ENCODE results near the gene PATE3. TPM values are rescaled to one million over a fixed set of nuclear protein-coding genes. Genes with fewer than 3 reads are reported as not detected.

Gene PATE3
- total RNA-seq, 1 experiment from 2014 or later: not detected

- CTCF ChIA-PET: no interaction called here
- no TSS peak for BruUV-seq (replicated peaks)
- POLR2A ChIA-PET: no interaction called here
- DNase-seq (ENCODE audit: unreplicated experiment): no peak
- H3K4me3 Mint-ChIP-seq (ENCODE audit: unreplicated experiment): no peak overlapping the region
- H3K27me3 Mint-ChIP-seq (ENCODE audit: insufficient read depth, unreplicated experiment): peaks cover 27% of the 10 kb centered on the region
- no peaks in the 10 kb centered on the region for H3K9me3 Mint-ChIP-seq (ENCODE audit: unreplicated experiment)
- H3K27ac Mint-ChIP-seq (ENCODE audit: low read depth, unreplicated experiment): no peak overlapping the region
- no peaks in the 10 kb centered on the region for H3K4me1 Mint-ChIP-seq (ENCODE audit: insufficient read depth, unreplicated experiment)
- no peaks in the 10 kb centered on the region for H3K36me3 Mint-ChIP-seq (ENCODE audit: insufficient read depth, unreplicated experiment)
- intact Hi-C loops (cut with micrococcal nuclease): no loop called here
- no peak for TF ChIP-seq CTCF (IDR thresholded peaks at IDR 0.05; ENCODE audit: unreplicated experiment)
Measured at GRCh38 chr11:125766251-125766650, 21.7 kb upstream of the PATE3 start.

DNA sequence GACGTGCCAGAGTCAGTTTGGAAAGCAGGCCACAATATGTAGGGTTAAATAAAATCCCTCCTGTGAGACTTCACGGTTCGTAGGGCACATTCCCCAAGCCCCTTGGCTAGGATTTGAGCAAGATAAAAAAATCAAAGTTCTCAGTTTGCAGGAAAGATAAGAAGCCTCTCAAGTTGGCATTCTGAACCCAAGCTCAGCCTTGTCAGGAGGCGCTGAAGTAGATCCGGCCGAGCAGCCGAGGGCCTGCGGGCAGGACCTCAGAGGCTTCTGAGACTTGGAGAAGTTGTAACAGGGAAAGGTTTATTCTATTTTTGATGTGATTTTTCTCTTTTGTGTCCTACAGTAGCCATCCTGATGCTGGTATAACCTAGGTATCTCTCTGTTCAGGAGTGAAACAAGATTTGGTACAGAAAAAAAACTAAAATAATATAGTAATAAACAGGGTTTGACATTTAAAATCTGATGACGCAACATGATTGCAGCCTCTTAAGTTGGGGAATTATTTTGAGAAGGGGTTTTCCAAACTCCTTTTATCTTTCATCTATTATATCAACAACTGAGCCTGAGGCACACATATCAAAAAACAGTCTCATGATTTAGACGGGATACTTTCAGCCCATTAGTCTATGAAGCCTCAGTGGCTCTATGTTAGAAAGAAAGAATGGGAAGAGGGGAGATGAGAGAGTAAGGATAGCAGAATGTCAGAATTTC lies 19.4 kb upstream of the PATE3 start:
- Mint-ChIP-seq H3K4me3 (ENCODE audit: unreplicated experiment) (no peak overlapping the region), H3K9me3 (ENCODE audit: unreplicated experiment) (no peaks in the 10 kb centered on the region), H3K4me1 (ENCODE audit: insufficient read depth, unreplicated experiment) (peaks cover 6% of the 10 kb centered on the region), H3K27ac (ENCODE audit: low read depth, unreplicated experiment) (no peak overlapping the region), H3K27me3 (ENCODE audit: insufficient read depth, unreplicated experiment) (peaks cover 27% of the 10 kb centered on the region), H3K36me3 (ENCODE audit: insufficient read depth, unreplicated experiment) (no peaks in the 10 kb centered on the region)
- intact Hi-C loops (cut with micrococcal nuclease): no loop called here
- CTCF ChIA-PET: no interaction called here
- POLR2A ChIA-PET: no interaction called here
- DNase-seq (ENCODE audit: unreplicated experiment): no peak
- BruUV-seq (replicated peaks): no TSS peak
- TF ChIP-seq CTCF (IDR thresholded peaks at IDR 0.05; ENCODE audit: unreplicated experiment): no peak

DNA sequence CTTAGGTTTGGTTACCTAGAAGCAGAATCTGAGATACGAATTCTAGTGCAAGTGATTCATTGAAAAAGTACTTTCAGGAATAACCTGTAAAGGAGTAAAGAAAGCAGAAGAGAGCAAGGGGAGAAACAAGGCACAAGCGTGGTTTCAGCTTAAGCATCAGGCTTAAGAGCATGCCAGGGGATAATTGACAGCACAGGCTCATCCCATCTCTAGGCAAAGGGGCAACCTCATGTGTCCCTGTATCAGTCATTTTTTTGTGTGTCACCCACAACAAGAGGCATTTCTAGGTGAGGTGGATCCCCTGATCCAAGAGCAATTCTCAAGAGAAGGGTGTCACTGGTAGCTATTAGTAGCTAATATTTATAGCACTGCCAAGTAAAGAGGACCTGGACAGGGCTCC lies 17.3 kb upstream of the PATE3 start:
- no peak overlapping the region for H3K27ac Mint-ChIP-seq (ENCODE audit: low read depth, unreplicated experiment)
- no peak for DNase-seq (ENCODE audit: unreplicated experiment)
- CTCF ChIA-PET: interaction anchor here (0.6 kb wide), 1 partner anchor 1790 kb away, joined by 3 read pairs; no protein-coding TSS in a partner anchor
- H3K4me1 Mint-ChIP-seq (ENCODE audit: insufficient read depth, unreplicated experiment): peaks cover 6% of the 10 kb centered on the region
- peaks cover 27% of the 10 kb centered on the region for H3K27me3 Mint-ChIP-seq (ENCODE audit: insufficient read depth, unreplicated experiment)
- BruUV-seq (replicated peaks): no TSS peak
- intact Hi-C loops (cut with micrococcal nuclease): no loop called here
- H3K36me3 Mint-ChIP-seq (ENCODE audit: insufficient read depth, unreplicated experiment): no peaks in the 10 kb centered on the region
- POLR2A ChIA-PET: no interaction called here
- no peak overlapping the region for H3K4me3 Mint-ChIP-seq (ENCODE audit: unreplicated experiment)
- TF ChIP-seq CTCF (IDR thresholded peaks at IDR 0.05; ENCODE audit: unreplicated experiment): no peak
- H3K9me3 Mint-ChIP-seq (ENCODE audit: unreplicated experiment): no peaks in the 10 kb centered on the region

- Mint-ChIP-seq H3K4me1 (ENCODE audit: insufficient read depth, unreplicated experiment) (peaks cover 6% of the 10 kb centered on the region), H3K27ac (ENCODE audit: low read depth, unreplicated experiment) (no peak overlapping the region), H3K4me3 (ENCODE audit: unreplicated experiment) (no peak overlapping the region), H3K27me3 (ENCODE audit: insufficient read depth, unreplicated experiment) (peaks cover 16% of the 10 kb centered on the region), H3K36me3 (ENCODE audit: insufficient read depth, unreplicated experiment) (no peaks in the 10 kb centered on the region), H3K9me3 (ENCODE audit: unreplicated experiment) (no peaks in the 10 kb centered on the region)
- no TSS peak for BruUV-seq (replicated peaks)
- intact Hi-C loops (cut with micrococcal nuclease): no loop called here
- no peak for TF ChIP-seq CTCF (IDR thresholded peaks at IDR 0.05; ENCODE audit: unreplicated experiment)
- POLR2A ChIA-PET: no interaction called here
- CTCF ChIA-PET: interaction anchor here (0.6 to 0.9 kb wide), 2 partner anchors 102 to 1128 kb away, joined by 3 to 4 read pairs; no protein-coding TSS in a partner anchor
- no peak for DNase-seq (ENCODE audit: unreplicated experiment)
Measured at GRCh38 chr11:125772834-125773505, 15.0 kb upstream of the PATE3 start.
